Omental fat pad (tissue), 4 donors: Measurements from ENCODE around the gene SACM1L. TPM values are rescaled to one million over a fixed set of nuclear protein-coding genes. Genes with fewer than 3 reads are reported as not detected.

Experiments used
- ATAC-seq: fragments of 150-250 bp; one replicate; pipeline ENCODE4 v1.9.1; 2016; ENCODE audit warnings: mild to moderate bottlenecking, moderate library complexity; ENCODE audit not compliant: low FRiP score
- DNase-seq: peaks from one replicate; pipeline ENCODE4 v3.0.0-alpha.2; 2019; ENCODE audit warnings: low spot score
- total RNA-seq, 4 donors: library from RNA; depleted of rRNA; stranded (reverse); fragments of >200 nt; gene quantifications; one replicate each; pipeline ENCODE4 v1.1.0, GENCODE V29; 2016
- TF ChIP-seq, protein P1 (sequence below), 3 donors: fragments of 450-650 bp; IDR thresholded peaks; one replicate each; pipeline ENCODE4 v1.5.1; 2016 to 2017; ENCODE audit warnings: antibody characterized with exemption in 3 of 3, mild to moderate bottlenecking in 3 of 3, moderate library complexity in 2 of 3

Gene SACM1L
- total RNA-seq, 4 donors from 2014 or later: 36.9 to 63.4 (median 49.5) TPM

GRCh38 chr3:45777111-45777745, 88.0 kb downstream of the SACM1L start:
- DNase-seq (no peak), ATAC-seq (no peak)
- TF ChIP-seq, protein P1, sequence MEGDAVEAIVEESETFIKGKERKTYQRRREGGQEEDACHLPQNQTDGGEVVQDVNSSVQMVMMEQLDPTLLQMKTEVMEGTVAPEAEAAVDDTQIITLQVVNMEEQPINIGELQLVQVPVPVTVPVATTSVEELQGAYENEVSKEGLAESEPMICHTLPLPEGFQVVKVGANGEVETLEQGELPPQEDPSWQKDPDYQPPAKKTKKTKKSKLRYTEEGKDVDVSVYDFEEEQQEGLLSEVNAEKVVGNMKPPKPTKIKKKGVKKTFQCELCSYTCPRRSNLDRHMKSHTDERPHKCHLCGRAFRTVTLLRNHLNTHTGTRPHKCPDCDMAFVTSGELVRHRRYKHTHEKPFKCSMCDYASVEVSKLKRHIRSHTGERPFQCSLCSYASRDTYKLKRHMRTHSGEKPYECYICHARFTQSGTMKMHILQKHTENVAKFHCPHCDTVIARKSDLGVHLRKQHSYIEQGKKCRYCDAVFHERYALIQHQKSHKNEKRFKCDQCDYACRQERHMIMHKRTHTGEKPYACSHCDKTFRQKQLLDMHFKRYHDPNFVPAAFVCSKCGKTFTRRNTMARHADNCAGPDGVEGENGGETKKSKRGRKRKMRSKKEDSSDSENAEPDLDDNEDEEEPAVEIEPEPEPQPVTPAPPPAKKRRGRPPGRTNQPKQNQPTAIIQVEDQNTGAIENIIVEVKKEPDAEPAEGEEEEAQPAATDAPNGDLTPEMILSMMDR (IDR thresholded peaks at IDR 0.05): no peak

DNA sequence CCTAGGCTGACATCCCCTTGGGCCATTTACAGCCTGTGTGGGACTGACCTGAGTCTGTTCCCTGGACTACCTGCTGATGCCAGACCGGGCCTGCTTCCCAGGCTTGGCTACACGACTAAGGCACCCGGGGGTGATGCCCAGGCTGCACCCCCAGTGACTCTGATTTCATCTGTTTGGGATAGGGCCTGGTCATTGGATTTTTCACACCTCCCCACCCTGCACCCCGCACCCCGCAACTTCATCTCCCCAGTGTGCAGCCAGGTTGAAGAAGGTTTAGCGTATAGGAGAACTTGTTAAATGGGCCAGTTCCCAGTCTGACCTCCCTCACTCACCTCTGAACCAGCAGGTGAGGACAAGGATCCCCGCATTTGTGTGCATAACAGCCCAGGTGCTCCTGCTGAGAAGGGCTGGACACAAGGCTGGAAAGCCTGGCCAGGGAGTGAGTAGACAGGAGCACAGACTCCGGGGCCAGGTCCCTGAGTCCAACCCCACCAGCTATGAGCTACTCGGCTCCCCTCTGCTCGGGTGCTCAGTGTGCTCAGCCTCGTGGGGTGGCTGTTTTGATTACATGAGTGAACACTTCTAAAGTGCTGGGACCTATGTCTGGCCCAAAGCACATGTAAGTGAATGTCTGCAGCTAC, 88.7 kb downstream of the SACM1L start:
- ATAC-seq: no peak
- TF ChIP-seq, protein P1 (IDR thresholded peaks at IDR 0.05): no peak
- no peak for DNase-seq

DNA sequence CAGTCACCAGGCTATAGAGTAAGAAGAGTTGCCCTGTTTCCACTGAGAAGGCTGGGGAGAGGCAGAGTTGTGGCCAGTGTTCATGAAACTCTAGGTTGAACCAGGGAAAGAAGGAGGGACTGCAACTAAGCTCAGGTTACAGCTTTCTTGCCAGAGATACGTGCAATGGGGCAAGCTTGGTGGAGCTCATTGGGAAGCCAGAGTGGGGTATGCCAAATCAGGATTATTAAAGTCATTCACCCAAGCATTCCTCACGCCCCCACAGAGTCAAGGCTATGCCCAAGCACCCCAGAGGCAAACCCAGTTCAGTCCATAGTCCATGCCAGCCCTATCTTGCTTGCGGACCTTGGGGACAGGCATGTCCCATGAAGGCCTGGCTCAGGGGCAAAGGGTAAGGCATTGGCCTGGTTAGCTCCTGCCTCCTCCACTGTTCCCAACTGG, 89.6 kb downstream of the SACM1L start:
- ATAC-seq: no peak
- no peak for DNase-seq

GRCh38 chr3:45779746-45780735, 90.8 kb downstream of the SACM1L start:
- TF ChIP-seq, protein P1 (IDR thresholded peaks at IDR 0.05): no peak
- ATAC-seq (no peak), DNase-seq (no peak)

More for the DNA sequence above, 89.6 kb downstream of the SACM1L start:
- TF ChIP-seq, protein P1 (IDR thresholded peaks at IDR 0.05): no peak

GRCh38 chr3:45781271-45781670, 92.1 kb downstream of the SACM1L start:
- TF ChIP-seq, protein P1 (IDR thresholded peaks at IDR 0.05): no peak
- DNase-seq (no peak), ATAC-seq (no peak)

GRCh38 chr3:45781841-45782240, 92.6 kb downstream of the SACM1L start:
- TF ChIP-seq, protein P1 (IDR thresholded peaks at IDR 0.05): no peak
- DNase-seq (no peak), ATAC-seq (no peak)
